ENCODE data around the gene ADAMTS16. TPM values are rescaled to one million over a fixed set of nuclear protein-coding genes. Genes with fewer than 3 reads are reported as not detected.

The ADAMTS16 gene
- polyA plus RNA-seq, 3 donors: not detected

- H3K4me3 Mint-ChIP-seq: no peak overlapping the region
- WGBS (ENCODE audit: insufficient coverage): 88% methylated on average over 1 of the region's 4 CpGs
- no peak overlapping the region for H3K27ac Mint-ChIP-seq
- H3K9me3 Mint-ChIP-seq: peaks cover 0 to 28% (median 8%) of the 10 kb centered on the region in 7 donors
- peaks cover 0 to 2% (median 2%) of the 10 kb centered on the region in 3 donors for H3K27me3 Mint-ChIP-seq (ENCODE audit: low read depth in 3 of 3)
- no peak overlapping the region for H3K4me2 ChIP-seq (replicated peaks; ENCODE audit: extremely low read depth, low read length, poor library complexity, severe bottlenecking)
- intact Hi-C loops (cut with micrococcal nuclease): no loop called here
- no peaks in the 10 kb centered on the region for H3K27me3 ChIP-seq (ENCODE audit: control insufficient read depth in 2 of 2, insufficient read depth in 2 of 2, low read length in 2 of 2)
- H3K4me1 Mint-ChIP-seq: no peaks in the 10 kb centered on the region
- no peak overlapping the region for H2AFZ ChIP-seq (ENCODE audit: insufficient read depth, low read depth, low read length, poor library complexity, severe bottlenecking)
- no peaks in the 10 kb centered on the region for H3K79me2 ChIP-seq (ENCODE audit: insufficient read depth, low read length)
- no peak for TF ChIP-seq CTCF (IDR thresholded peaks at IDR 0.05)
- H3K4me3 ChIP-seq (replicated peaks in 1 of 3; ENCODE audit: low read depth in 2 of 3, low read length in 3 of 3): no peak overlapping the region
- H3K27ac ChIP-seq (ENCODE audit: low read depth in 1 of 2, low read length in 2 of 2): no peak overlapping the region
- DNase-seq: no peak
- no peak overlapping the region for H3K9ac ChIP-seq (ENCODE audit: insufficient read depth, low read length, poor library complexity, severe bottlenecking)
- no peaks in the 10 kb centered on the region for H3K36me3 Mint-ChIP-seq
- H3K36me3 ChIP-seq (replicated peaks in 1 of 2; ENCODE audit: control insufficient read depth in 1 of 2, insufficient read depth in 2 of 2, low read length in 2 of 2): no peaks in the 10 kb centered on the region
- no peaks in the 10 kb centered on the region for H4K20me1 ChIP-seq (ENCODE audit: insufficient read depth, low read length)
- no peaks in the 10 kb centered on the region for H3K4me1 ChIP-seq (ENCODE audit: control insufficient read depth in 1 of 2, insufficient read depth in 2 of 2, low read length in 2 of 2)
- H3K9me3 ChIP-seq (replicated peaks in 1 of 2; ENCODE audit: control insufficient read depth in 1 of 2, insufficient read depth in 1 of 2, low read length in 2 of 2): peaks cover 18 to 21% of the 10 kb centered on the region in 2 donors
Measured at GRCh38 chr5:5221724-5222123, 81.6 kb downstream of the ADAMTS16 start.

GRCh38 chr5:5231576-5231975, 91.4 kb downstream of the ADAMTS16 start:
- H3K79me2 ChIP-seq (ENCODE audit: insufficient read depth, low read length): no peaks in the 10 kb centered on the region
- no peak overlapping the region for H2AFZ ChIP-seq (ENCODE audit: insufficient read depth, low read depth, low read length, poor library complexity, severe bottlenecking)
- 80% methylated on average over 4 of the region's 8 CpGs for WGBS (ENCODE audit: insufficient coverage)
- H3K36me3 ChIP-seq (replicated peaks in 1 of 2; ENCODE audit: control insufficient read depth in 1 of 2, insufficient read depth in 2 of 2, low read length in 2 of 2): no peaks in the 10 kb centered on the region
- no peak for TF ChIP-seq CTCF (IDR thresholded peaks at IDR 0.05)
- H3K27ac ChIP-seq (ENCODE audit: low read depth in 1 of 2, low read length in 2 of 2): no peak overlapping the region
- no peak overlapping the region for H3K4me3 Mint-ChIP-seq
- H3K36me3 Mint-ChIP-seq: no peaks in the 10 kb centered on the region
- H3K27ac Mint-ChIP-seq: no peak overlapping the region
- no peaks in the 10 kb centered on the region for H3K27me3 Mint-ChIP-seq (ENCODE audit: low read depth in 3 of 3)
- H3K9ac ChIP-seq (ENCODE audit: insufficient read depth, low read length, poor library complexity, severe bottlenecking): no peak overlapping the region
- intact Hi-C loops (cut with micrococcal nuclease): no loop called here
- no peak overlapping the region for H3K4me3 ChIP-seq (replicated peaks in 1 of 3; ENCODE audit: low read depth in 2 of 3, low read length in 3 of 3)
- no peaks in the 10 kb centered on the region for H3K4me1 Mint-ChIP-seq
- H3K9me3 ChIP-seq (replicated peaks in 1 of 2; ENCODE audit: control insufficient read depth in 1 of 2, insufficient read depth in 1 of 2, low read length in 2 of 2): peaks cover 12 to 14% of the 10 kb centered on the region in 2 donors
- DNase-seq: no peak
- H4K20me1 ChIP-seq (ENCODE audit: insufficient read depth, low read length): no peaks in the 10 kb centered on the region
- no peaks in the 10 kb centered on the region for H3K27me3 ChIP-seq (ENCODE audit: control insufficient read depth in 2 of 2, insufficient read depth in 2 of 2, low read length in 2 of 2)
- peaks cover 2 to 29% (median 10%) of the 10 kb centered on the region in 7 donors for H3K9me3 Mint-ChIP-seq
- H3K4me1 ChIP-seq (ENCODE audit: control insufficient read depth in 1 of 2, insufficient read depth in 2 of 2, low read length in 2 of 2): no peaks in the 10 kb centered on the region
- H3K4me2 ChIP-seq (replicated peaks; ENCODE audit: extremely low read depth, low read length, poor library complexity, severe bottlenecking): no peak overlapping the region
